Duodenal mucosa (tissue), 2 donors: ENCODE measurements around the gene IL18R1.
A peak's percentile ranks its signal among the peaks of the same experiment; 100 is the strongest.

Experiments
- H3K27ac ChIP-seq: one replicate; pipeline ENCODE4 v1.7.0; 2013; ENCODE audit warnings: low read depth, low read length
- H3K27me3 ChIP-seq, 2 donors: one replicate each; pipeline ENCODE4 v1.7.0; 2013; ENCODE audit warnings: low read length in 2 of 2, control low read depth in 1 of 2; ENCODE audit not compliant: insufficient read depth in 2 of 2, control insufficient read depth in 1 of 2
- H3K36me3 ChIP-seq, 2 donors: one replicate each; pipeline ENCODE4 v1.7.0; 2013; ENCODE audit warnings: low read length in 2 of 2, control low read depth in 1 of 2; ENCODE audit not compliant: insufficient read depth in 2 of 2, control insufficient read depth in 1 of 2
- H3K4me1 ChIP-seq, 2 donors: one replicate each; pipeline ENCODE4 v1.7.0; 2013; ENCODE audit warnings: low read length in 2 of 2, control low read depth in 1 of 2; ENCODE audit not compliant: insufficient read depth in 2 of 2, control insufficient read depth in 1 of 2
- H3K4me3 ChIP-seq, 2 donors: one replicate each; pipeline ENCODE4 v1.7.0; 2013; ENCODE audit warnings: low read length in 2 of 2, low read depth in 1 of 2
- H3K9ac ChIP-seq, 2 donors: one replicate each; pipeline ENCODE4 v1.7.0; 2013; ENCODE audit warnings: low read length in 2 of 2, low read depth in 1 of 2
- H3K9me3 ChIP-seq, 2 donors: one replicate each; pipeline ENCODE4 v1.7.0; 2013; ENCODE audit warnings: low read length in 2 of 2, control low read depth in 1 of 2; ENCODE audit not compliant: control insufficient read depth in 1 of 2

IL18R1 gene

DNA sequence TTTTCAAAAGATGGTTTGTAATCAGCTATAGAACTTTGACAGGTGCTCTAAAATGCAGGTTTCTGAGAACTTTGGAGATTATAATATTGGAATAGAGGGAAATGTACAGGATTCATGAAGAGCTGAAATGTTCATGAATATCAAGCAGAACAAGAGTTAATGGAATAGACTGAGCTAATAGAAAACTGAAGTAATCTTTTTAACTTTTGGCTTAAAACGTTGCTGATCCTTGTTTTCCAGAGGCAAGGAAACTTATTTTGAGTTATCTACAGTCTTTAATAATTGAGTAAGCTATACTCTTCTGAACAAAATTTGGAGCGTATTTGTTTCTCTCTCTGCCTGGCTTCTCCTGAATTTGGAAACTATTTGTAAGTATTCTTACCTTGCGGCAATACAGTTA is 56.6 kb downstream of the IL18R1 start:
- Histone ChIP-seq H3K27ac (no peak overlapping the region), H3K27me3 (no peaks in the 10 kb centered on the region), H3K36me3 (no peaks in the 10 kb centered on the region), H3K4me1 (peaks cover 0 to 1% of the 10 kb centered on the region in 2 donors), H3K4me3 (no peak overlapping the region), H3K9me3 (no peaks in the 10 kb centered on the region), H3K9ac (no peak overlapping the region)

DNA sequence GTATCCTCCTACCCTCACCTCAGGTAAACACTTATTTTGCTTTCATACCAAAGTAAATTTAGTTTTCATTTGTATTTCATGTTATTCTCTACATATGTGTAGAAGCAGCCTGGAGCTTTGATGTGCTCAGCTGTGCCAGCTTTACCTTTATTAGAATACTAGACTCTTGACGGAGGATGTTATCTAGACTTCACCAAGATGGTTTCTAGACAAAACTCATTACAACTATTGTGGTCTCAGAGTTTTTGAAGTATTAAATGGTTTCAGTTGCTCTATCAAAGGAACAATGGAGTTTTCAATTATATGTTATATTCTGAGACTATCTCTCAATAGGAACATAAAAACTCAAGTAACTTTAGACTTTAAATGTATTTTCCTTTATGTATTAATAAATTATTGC is 62.4 kb downstream of the IL18R1 start:
- Histone ChIP-seq H3K27ac (no peak overlapping the region), H3K4me3 (no peak overlapping the region), H3K9ac (no peak overlapping the region), H3K9me3 (no peaks in the 10 kb centered on the region), H3K27me3 (no peaks in the 10 kb centered on the region), H3K36me3 (no peaks in the 10 kb centered on the region), H3K4me1 (peaks cover 0 to 7% of the 10 kb centered on the region in 2 donors)

DNA sequence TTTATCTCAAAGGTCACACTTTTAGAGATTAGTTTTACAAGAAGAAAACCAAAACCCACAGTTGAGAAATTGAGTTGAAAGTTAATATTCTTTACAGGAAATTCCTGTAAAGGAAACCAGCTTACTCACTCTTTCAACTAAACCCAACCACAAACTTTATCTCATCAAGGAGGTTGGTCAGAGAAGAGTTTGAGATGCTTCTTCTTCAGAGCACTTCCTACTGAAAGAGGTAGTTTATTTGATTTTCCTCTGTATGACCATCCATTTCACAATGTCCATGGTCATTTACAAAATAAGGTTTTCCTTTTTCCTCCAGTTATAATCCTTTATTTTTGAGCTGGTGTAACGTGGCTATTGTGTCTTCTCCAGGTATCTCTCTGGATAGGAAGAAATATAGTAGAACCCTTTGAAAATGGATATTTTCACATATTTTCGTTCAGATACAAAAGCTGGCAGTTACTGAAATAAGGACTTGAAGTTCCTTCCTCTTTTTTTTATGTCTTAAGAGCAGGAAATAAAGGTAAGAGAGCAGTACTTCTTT is 62.9 kb downstream of the IL18R1 start:
- Histone ChIP-seq H3K4me1 (peaks cover 0 to 7% of the 10 kb centered on the region in 2 donors), H3K36me3 (no peaks in the 10 kb centered on the region), H3K27ac (no peak overlapping the region), H3K9ac (no peak overlapping the region), H3K9me3 (no peaks in the 10 kb centered on the region), H3K4me3 (no peak overlapping the region), H3K27me3 (no peaks in the 10 kb centered on the region)

DNA sequence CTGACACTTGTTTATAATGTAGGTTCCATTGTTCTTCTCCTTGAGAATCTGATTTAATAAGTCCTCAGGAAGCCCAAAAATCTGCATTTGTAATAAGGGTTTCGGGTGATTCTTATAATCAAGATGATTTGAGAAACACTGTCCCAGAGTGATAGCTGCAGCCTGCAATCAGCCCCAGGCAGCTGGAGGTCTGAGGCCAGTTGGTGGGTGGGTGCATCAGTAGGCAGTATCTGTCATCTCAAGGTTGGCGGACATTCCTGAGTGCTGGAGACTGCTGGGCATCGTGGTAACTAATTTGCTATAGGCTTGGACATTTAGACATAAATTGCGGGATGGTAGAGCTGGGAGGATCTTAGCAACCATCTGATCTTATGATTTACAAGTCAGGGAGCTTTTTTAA is 64.7 kb downstream of the IL18R1 start:
- no peaks in the 10 kb centered on the region for H3K9me3 ChIP-seq
- no peak overlapping the region for H3K4me3 ChIP-seq
- H3K36me3 ChIP-seq: no peaks in the 10 kb centered on the region
- H3K9ac ChIP-seq: no peak overlapping the region
- H3K4me1 ChIP-seq: peaks cover 0 to 7% of the 10 kb centered on the region in 2 donors
- H3K27me3 ChIP-seq: no peaks in the 10 kb centered on the region
- H3K27ac ChIP-seq: no peak overlapping the region

DNA sequence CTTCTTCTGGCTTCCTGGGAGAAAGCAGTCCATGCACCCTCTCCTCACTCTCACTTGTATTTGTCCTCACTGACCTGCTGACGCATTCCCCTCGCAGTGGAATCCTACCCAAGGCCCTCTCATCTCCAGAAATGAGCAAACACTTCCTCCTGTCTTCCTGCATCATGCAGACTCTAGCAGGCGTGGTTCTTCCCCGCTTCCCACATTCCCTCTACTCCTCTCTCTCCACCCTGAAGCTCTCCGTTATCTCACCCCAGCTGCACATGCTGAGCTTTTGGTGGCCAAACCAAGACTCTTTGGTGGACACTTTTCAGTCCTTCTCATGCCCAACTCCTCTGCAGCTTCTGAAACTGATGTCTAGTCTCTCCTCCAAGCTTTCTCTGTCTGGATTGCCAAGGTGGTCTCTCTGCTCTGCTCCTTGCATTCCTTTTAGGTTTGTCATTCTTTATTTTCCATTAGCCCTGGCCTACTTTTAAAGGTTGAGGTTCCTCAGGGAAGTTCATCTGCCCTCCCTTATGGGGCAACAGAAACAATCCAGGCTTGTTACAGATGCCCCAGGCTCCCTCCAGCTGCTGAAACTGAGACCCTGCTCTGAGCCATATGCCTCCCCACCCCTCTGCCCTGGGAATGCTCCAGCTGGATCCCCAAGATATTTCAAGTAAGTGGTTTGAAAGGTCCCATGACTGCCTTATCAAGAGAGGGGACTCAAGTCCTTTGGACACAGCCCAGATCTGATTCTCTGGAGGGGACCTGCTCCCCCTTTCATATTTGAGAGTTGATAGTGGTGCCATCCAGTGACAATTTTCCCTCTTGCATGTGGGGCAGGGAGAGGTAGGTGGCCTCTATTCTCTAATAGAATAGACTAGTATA is 66.5 kb downstream of the IL18R1 start:
- H3K27me3 ChIP-seq: no peaks in the 10 kb centered on the region

DNA sequence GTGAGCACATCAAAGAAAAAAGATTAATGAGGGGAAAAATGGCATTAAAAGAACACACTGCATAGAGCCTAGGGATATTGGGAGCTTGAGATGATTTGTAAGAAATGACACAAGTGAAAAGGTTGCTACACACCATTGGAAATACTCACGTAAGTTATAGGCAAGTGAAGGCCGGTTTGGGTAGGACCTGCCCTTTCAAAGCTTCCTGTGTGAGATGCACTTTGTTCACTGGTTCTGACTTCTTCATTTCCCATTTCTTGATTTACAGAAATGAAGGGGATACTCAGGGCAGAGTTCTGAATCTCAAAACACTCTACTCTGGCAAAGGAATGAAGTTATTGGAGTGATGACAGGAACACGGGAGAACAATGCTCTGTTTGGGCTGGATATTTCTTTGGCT is 67.3 kb downstream of the IL18R1 start, which contains the start of gene IL18RAP:
IL18RAP (plus strand) TSS at position 251 of the 400 bp plus-strand sequence; CDS start at position 369, 118 bp downstream.
- Histone ChIP-seq H3K9me3 (no peaks in the 10 kb centered on the region), H3K9ac (no peak within 1 kb of the TSS), H3K27ac (no peak within 1 kb of the TSS), H3K36me3 (no peaks in the 10 kb centered on the region), H3K4me3 (no peak within 1 kb of the TSS), H3K27me3 (no peaks in the 10 kb centered on the region), H3K4me1 (no peaks in the 10 kb centered on the region)

More for the DNA sequence above, 66.5 kb downstream of the IL18R1 start:
- no peaks in the 10 kb centered on the region for H3K36me3 ChIP-seq
- H3K27ac ChIP-seq: no peak overlapping the region
- H3K4me1 ChIP-seq: peaks cover 0 to 7% of the 10 kb centered on the region in 2 donors
- H3K9ac ChIP-seq: no peak overlapping the region
- no peaks in the 10 kb centered on the region for H3K9me3 ChIP-seq
- H3K4me3 ChIP-seq: peak overlapping the region in 1 of 2 donors; percentile 7

DNA sequence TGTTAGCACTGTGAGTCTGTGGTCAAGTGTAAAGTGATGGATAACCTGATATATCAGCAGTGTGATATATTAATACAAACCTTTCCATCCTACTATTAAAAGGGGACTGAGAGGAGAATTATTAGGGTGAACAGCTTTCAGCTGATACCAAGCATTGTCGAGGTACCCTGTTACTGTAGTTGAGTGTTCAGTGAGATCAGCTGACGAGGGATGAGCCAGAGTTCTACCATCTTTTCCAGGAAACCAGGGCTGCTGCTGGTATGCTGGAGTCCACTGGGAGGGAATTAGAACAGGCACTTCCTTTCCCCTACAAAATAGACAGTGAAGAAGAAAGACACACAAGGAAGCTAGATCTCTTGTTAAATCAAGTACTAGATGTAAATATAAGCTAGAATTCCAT is 67.8 kb downstream of the IL18R1 start:
- no peak overlapping the region for H3K4me3 ChIP-seq
- H3K27me3 ChIP-seq: no peaks in the 10 kb centered on the region
- H3K9me3 ChIP-seq: no peaks in the 10 kb centered on the region
- no peak overlapping the region for H3K27ac ChIP-seq
- no peaks in the 10 kb centered on the region for H3K4me1 ChIP-seq
- no peaks in the 10 kb centered on the region for H3K36me3 ChIP-seq
- no peak overlapping the region for H3K9ac ChIP-seq

DNA sequence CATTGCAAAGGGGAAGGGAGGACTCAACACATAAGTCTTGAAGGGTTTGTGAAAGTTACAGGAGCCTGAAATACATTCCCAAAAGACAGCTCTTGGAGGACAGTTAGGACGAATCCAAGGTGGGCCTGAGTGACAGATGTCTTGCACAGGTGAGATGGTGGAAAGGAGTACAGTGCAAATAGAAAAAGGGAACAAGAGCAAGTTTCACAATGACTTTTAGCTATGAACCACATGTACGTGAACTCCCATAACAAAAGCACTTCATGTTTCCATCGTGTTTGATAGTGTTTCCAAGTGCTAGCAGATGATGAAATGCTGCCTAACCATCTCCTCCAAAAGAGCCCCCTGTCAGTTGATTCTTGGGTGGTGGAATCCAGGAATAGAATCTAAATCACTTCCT is 69.2 kb downstream of the IL18R1 start:
- H3K36me3 ChIP-seq: no peaks in the 10 kb centered on the region
- no peaks in the 10 kb centered on the region for H3K9me3 ChIP-seq
- no peak overlapping the region for H3K27ac ChIP-seq
- no peaks in the 10 kb centered on the region for H3K4me1 ChIP-seq
- no peaks in the 10 kb centered on the region for H3K27me3 ChIP-seq
- H3K9ac ChIP-seq: no peak overlapping the region
- no peak overlapping the region for H3K4me3 ChIP-seq

DNA sequence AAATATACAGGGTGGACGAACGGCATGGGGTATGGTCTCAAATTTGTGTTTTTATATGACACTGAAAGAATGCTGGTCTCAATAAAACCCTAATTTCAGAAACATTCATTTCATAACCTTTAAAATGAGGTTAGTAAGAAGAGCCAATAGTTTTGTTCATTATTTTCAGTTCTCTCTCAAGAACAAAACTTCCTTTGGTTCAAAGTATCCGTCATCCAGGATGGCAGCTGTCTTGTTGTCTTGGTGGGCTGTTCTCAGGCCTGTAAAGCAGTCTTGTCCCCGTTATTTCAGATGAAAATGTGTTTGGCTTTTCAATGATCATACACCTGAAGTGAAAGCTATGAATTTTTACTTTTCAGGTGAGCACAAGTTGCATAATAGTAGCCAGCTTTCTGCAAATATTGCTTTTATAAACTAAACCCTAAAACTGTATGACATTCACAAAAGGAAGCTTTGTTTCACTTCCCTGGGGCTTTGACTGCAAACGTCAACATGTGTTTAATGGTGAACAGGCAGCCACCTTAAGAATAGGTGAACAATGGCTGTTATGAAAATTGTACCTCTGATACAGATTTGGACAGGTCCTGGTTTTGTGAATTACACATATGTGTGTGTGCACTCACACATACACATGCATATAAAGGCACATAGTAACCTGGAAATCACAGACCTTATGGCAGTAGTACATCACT is 70.0 kb downstream of the IL18R1 start:
- Histone ChIP-seq H3K27me3 (no peaks in the 10 kb centered on the region), H3K4me1 (no peaks in the 10 kb centered on the region), H3K27ac (no peak overlapping the region), H3K9ac (no peak overlapping the region), H3K36me3 (no peaks in the 10 kb centered on the region), H3K4me3 (no peak overlapping the region), H3K9me3 (no peaks in the 10 kb centered on the region)

DNA sequence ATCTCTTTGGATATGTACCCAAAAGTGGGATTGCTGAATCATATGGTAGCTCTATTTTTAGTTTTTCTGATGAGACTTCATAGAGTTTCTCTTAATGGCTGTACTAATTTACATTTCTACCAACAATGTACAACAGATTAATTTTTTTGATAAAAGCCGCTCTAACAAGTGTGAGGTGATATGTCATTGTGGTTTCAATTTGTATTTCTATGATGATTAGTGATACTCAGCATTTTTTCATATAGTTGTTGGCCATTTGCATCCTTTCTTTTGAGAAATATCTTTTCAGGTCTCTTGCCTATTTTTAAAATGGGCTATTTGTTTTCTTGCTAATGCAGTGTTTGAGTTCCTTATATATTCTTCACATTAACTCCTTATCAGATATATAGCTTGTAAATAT is 71.7 kb downstream of the IL18R1 start:
- Histone ChIP-seq H3K9me3 (no peaks in the 10 kb centered on the region), H3K27me3 (no peaks in the 10 kb centered on the region), H3K4me1 (no peaks in the 10 kb centered on the region), H3K9ac (no peak overlapping the region), H3K27ac (no peak overlapping the region), H3K36me3 (no peaks in the 10 kb centered on the region), H3K4me3 (no peak overlapping the region)
